Tongue (tissue), 2 donors: ENCODE measurements around the gene RUSF1. TPM values are rescaled to one million over a fixed set of nuclear protein-coding genes. Genes with fewer than 3 reads are reported as not detected.
"Not testable (repeated sequence)": the region's sequence is repeated elsewhere in the genome, so short reads cannot be mapped to it uniquely, and the experiment has no call there.

Experiments
- DNase-seq: peaks from one replicate; pipeline ENCODE4 v3.0.0-alpha.2; 2015
- total RNA-seq: library from RNA; depleted of rRNA; stranded (reverse); fragments of >200 nt; gene quantifications from one replicate; pipeline ENCODE4 v1.2.3, GENCODE V29; 2014

Gene RUSF1
- total RNA-seq, 1 donor from 2014 or later = 58.9 TPM

- no peak for DNase-seq
Observed at GRCh38 chr16:31517800-31518402, 9.7 kb upstream of the RUSF1 start.

GRCh38 chr16:31513884-31514283 is 5.7 kb upstream of the RUSF1 start:
- no peak for DNase-seq

DNA sequence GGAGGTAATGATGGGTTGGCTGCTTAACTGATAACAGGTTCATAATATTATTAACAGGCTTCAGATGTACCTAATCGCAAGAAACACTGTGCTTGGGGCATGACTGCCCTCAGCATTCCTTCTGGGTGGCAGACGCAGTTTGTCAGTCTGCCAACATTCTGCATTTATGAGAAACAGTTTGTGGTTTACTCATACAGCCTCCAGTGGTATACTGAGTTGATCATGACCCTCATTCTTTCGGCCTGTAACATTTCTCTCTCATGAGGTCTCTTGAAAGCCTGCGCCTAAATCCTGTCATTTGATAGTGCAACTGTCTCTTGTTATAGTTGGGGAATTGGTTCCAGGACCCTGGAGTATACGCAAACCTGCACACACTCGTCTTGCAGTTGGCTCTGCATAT is 4.9 kb upstream of the RUSF1 start:
- DNase-seq = no peak

DNA sequence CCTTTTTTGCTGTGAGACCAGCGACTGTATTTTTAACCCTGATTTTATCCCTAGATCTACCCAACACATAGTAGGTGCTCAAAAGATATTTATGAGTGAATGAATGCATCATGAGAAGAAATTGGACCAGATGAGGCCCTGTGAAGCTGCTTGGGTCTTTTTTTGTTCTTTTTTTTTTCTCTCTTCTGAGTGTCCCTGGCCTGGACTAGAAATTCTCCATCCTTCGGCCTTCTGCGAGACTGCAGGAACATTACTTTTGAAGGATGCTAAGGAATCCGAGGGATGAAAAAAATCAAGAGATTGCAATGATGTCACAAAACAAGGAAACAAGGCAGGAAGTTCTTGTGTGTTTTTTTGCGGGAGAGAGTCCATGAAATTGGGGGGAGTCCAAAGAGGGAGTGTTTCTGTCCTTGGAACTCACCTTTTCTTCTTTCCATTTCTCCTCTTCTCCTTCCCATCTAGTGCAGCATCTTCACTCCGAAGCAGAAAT is 560 bp upstream of the RUSF1 start:
- peak; percentile 67 for DNase-seq

DNA sequence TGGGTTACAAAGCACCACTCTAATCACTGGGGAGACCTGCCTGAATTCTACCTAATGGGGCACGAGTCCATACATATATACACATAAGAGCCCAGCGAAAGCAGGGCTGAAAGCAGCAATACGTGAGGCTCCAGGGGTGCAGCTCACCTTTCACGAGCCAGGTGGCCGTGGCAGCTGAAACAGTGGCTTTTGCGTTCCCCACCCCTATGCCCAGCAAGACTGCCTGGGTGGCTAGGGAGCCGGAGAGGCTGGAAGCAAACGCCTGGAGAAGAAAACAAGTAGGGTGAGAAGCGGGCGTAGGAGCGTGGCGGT is 618 bp downstream of the RUSF1 start:
- no peak for DNase-seq

DNA sequence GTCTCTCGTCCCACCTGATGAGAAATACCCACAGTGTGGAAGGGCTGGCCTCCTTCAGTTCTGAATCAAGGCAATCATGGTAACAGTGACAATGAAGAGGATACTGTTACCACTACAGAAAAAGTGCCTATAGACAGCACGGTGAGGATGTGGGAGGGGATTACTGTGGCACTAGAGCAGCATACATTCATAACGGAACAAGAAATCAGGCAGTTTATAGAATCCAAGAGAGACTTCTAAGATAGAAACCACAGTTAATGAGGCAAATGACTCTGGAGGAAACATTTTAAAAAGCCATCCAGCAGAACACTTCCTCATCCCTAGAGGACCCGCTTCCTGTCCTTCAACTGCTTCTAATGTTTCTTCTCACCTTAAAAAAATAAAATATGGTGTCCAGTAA is 2.7 kb downstream of the RUSF1 start:
- DNase-seq = no peak

- no peak for DNase-seq
Observed at GRCh38 chr16:31504159-31504558, 4.0 kb downstream of the RUSF1 start.

- DNase-seq = not testable (repeated sequence)
Observed at GRCh38 chr16:31503555-31503954, 4.6 kb downstream of the RUSF1 start.

- no peak for DNase-seq
Observed at GRCh38 chr16:31502981-31503380, 5.2 kb downstream of the RUSF1 start.

- no peak for DNase-seq
Observed at GRCh38 chr16:31501966-31502348, 6.2 kb downstream of the RUSF1 start.

DNA sequence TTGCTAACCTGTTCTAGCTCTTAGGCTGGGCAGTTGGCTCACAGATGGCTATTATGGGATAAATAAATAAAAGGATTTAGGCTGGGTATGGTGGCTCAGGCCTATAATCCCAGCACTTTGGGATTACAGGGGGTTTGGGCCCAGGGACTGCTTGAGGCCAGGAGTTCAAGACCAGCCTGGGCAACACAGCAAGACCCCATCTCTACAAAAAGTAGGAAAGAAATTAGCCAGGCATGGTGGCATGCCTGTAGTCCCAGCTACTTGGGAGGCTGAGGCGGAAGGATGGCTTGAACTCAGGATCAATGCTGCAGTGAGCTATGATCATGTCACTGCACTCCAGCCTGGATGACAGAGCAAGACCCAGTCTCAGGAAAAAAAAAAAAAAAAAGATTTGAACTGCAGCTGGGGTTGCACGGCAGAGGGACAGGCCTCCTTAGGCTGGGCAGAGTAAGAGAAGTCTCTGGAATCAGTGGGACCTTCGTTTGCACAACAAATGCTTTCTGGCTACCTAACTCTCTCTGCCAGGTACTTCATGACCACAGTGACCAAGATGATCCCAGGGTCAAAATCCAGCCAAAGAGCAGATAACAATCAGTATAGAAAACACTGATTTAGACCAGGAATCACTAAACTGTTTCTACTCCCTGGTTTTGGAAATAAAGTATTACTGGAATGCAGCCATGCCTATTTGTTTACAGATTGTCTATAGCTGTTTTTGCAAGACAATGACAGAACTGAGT is 6.8 kb downstream of the RUSF1 start:
- no peak for DNase-seq

DNA sequence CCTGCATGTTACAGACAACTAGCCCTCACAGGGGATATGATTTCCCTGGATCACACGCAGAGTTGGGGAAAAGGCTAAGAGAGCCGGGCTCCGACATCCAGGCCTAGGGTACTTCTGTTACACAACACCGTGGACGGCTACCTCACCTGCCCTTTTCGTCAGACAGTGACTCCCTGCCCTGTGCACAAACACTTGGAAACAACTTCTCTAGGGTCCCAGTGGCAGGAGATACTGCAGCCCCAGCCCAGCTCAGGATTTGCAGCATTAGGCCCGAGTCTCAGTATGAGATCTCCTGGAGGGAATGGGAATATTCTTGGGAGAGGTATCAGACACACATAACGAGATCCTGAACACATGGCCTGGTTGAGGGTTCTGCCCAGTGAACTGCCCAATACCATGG is 8.3 kb downstream of the RUSF1 start:
- DNase-seq = no peak

- no peak for DNase-seq
Observed at GRCh38 chr16:31498493-31498892, 9.7 kb downstream of the RUSF1 start.

- no peak for DNase-seq
Observed at GRCh38 chr16:31496670-31497069, 11.5 kb downstream of the RUSF1 start.

DNA sequence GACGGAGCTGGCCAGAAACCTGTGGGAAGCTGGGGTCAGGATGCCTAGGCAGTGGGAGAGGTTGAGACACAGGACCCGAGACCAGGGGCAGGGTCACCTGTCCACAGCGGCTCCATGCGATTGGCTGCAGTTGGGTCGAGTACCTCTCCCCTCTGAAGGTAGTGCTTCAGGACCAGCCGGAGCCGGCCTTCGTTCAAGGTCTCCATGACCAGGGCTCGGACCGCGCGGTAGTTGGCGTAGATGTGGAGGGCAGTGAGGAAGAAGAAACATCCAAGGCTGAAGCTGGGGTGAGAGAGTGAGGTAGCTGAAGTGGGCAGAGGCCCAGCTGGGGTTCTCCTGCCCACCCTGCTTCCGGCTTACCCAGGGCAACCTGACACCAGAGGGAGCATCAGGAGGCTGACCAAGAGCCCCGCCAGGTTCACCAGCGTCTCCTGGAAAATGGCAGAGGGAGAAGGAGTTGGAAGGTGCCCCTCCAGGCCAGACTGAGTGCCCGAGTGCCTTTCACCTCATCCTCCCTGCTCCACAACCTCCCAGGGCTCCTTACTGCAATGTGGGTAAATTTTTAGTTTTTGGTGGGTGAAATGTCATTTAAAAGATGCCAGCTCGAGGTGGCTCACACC is 14.6 kb downstream of the RUSF1 start:
- no peak for DNase-seq

- no peak for DNase-seq
Observed at GRCh38 chr16:31491778-31492418, 16.3 kb downstream of the RUSF1 start.

DNA sequence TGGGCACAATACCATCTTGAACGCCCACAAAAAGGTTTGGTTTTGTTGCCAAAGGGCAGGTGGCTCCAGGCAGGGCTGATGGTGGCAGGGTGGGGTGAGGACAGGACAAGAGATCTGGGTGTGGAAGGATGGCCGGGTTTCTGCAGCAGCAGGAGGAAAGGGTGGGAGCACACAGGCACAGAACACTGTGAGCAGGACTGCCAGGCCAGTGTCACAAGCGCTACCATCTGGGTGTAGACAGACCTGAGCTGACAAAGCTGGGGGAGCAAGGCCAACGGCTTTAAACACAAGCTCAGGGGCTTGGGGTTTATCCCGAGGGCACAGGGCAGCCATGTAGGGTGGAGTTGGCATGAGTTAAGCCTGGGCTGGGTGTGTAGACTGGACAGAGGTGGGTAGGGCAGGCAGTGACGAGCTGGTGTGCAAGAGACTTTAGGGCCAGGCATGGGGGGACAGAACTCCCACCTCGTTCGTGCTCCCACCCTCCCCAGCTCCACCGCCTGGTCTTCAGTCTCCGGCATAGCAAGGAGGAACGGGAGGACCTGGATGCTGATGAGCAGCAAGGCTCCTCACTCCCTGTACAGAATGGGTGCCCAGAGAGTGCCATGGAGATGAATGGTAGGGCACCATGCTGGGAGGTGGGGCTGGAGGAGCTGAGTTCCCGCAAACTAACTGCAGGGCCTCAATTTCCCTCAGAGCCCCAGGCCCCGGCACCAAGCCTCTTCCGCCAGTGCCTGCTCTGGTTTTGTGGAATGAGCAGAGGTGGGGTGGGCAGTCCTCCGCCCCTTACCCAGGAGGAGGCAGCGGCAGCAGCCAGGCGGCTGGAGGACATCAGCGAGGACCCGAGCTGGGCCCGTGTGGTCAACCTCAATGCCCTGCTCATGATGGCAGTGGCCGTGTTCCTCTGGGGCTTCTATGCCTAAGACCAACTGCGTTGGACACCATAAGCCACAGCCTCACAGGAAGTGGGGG is 18.3 kb downstream of the RUSF1 start:
- peak; percentile 2 for DNase-seq

- no peak for DNase-seq
Observed at GRCh38 chr16:31489298-31489564, 19.0 kb downstream of the RUSF1 start.

GRCh38 chr16:31488468-31489297 is 19.5 kb downstream of the RUSF1 start:
- DNase-seq = peak; percentile 43

DNA sequence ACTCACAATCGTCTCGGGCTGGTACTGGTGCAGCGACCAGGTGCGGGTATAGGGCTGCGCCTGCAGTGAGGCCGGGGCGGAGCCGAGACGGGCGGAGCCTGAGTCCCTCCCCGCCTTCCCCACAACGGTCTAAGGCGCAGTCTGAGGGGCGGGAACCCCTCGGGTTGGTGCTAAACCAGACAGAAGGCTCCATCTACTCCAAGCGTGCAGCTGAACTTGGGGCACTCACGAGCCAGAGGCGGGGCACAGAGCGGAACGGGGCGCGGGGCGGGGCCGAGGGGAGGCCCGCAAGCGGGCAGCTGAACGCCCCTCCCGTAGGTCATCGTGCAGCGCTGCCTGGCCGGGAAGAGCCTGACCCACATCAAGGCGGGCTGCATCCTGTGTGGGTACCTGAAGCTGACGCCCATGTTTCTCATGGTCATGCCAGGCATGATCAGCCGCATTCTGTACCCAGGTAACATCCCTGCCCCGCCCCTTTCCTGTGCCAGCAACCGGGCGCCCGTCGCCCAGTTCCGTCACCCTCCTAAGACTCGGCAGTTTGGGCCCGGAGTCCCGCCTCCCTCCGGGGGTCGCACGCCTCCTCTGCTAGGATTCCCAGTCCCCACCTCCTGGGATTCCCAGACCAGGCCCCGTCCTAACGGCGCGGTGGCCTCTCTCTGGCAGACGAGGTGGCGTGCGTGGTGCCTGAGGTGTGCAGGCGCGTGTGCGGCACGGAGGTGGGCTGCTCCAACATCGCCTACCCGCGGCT is 20.3 kb downstream of the RUSF1 start:
- peak; percentile 74 for DNase-seq
